ENCODE data around the gene GLTPD2.

DNA sequence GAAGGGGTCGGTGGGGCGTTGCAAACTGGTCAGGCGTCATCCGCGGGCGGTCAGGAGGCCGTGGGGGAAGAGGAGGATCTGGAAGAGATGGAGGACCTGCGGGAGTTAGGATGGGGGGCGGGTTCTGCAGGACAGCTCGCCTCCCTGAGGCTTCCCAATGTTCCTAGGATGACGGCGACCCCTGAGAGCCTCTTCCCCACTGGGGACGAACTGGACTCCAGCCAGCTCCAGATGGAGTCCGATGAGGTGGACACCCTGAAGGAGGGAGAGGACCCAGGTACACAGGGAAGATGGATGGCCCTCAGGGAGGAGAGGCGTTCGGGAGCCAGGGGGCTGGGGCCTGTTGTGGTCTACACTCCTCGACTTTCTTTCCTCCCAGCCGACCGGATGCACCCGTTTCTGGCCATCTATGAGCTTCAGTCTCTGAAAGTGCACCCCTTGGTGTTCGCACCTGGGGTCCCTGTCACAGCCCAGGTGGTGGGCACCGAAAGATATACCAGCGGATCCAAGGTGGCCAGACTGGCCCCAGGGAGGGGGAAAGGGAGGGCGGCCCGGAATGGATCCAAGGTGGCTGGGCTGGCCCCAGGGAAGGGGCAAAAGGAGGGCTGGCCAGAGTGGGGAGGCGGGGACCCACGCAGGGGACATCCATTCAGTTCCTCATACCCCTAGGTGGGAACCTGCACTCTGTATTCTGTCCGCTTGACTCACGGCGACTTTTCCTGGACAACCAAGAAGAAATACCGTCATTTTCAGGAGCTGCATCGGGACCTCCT is 19.0 kb downstream of the GLTPD2 start:
- TF ChIP-seq, protein P1, sequence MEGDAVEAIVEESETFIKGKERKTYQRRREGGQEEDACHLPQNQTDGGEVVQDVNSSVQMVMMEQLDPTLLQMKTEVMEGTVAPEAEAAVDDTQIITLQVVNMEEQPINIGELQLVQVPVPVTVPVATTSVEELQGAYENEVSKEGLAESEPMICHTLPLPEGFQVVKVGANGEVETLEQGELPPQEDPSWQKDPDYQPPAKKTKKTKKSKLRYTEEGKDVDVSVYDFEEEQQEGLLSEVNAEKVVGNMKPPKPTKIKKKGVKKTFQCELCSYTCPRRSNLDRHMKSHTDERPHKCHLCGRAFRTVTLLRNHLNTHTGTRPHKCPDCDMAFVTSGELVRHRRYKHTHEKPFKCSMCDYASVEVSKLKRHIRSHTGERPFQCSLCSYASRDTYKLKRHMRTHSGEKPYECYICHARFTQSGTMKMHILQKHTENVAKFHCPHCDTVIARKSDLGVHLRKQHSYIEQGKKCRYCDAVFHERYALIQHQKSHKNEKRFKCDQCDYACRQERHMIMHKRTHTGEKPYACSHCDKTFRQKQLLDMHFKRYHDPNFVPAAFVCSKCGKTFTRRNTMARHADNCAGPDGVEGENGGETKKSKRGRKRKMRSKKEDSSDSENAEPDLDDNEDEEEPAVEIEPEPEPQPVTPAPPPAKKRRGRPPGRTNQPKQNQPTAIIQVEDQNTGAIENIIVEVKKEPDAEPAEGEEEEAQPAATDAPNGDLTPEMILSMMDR (IDR thresholded peaks at IDR 0.05), result no peak
- no peak for TF ChIP-seq EZH2 (IDR thresholded peaks at IDR 0.05; ENCODE audit: borderline replicate concordance, insufficient read depth, low read depth, low read length, poor library complexity, severe bottlenecking)
